Subcutaneous adipose tissue (tissue), 4 donors: ENCODE measurements around the gene AADACL4. TPM values are rescaled to one million over a fixed set of nuclear protein-coding genes. Genes with fewer than 3 reads are reported as not detected.

Experiments used
- CTCF ChIP-seq: fragments of 450-650 bp; IDR thresholded peaks from one replicate; pipeline ENCODE4 v1.5.1; 2016; ENCODE audit warnings: low read depth, mild to moderate bottlenecking, control low read depth, antibody characterized with exemption, moderate library complexity
- total RNA-seq, 4 donors: library from RNA; depleted of rRNA; stranded (reverse); fragments of >200 nt; gene quantifications; one replicate each; pipeline ENCODE4 v1.1.0, GENCODE V29; 2016

Gene AADACL4
- total RNA-seq, 4 donors from 2014 or later, result not detected

- TF ChIP-seq CTCF, result no peak
Measured at GRCh38 chr1:12617901-12618660, 25.8 kb upstream of the AADACL4 start, which contains the start of gene DHRS3. TSS of gene DHRS3 (minus strand) at chr1:12618210. CDS start at chr1:12617348, 862 bp downstream.

- TF ChIP-seq CTCF, result no peak
Measured at GRCh38 chr1:12618661-12618964, 25.3 kb upstream of the AADACL4 start.

GRCh38 chr1:12618965-12619791 lies 24.7 kb upstream of the AADACL4 start:
- no peak for TF ChIP-seq CTCF

- no peak for TF ChIP-seq CTCF
Measured at GRCh38 chr1:12619792-12620487, 23.9 kb upstream of the AADACL4 start.

- no peak for TF ChIP-seq CTCF
Measured at GRCh38 chr1:12620488-12620865, 23.4 kb upstream of the AADACL4 start.

GRCh38 chr1:12620931-12621330 lies 23.0 kb upstream of the AADACL4 start:
- no peak for TF ChIP-seq CTCF
